NCI-H510A treated with DMSO at 0.1 percent for 48 hours (cell line): ENCODE results near the gene PTPN20.

Source experiments
- DNase-seq: peaks from one replicate; lab custom pipeline; 2025; lab: John Stamatoyannopoulos, UW

PTPN20 gene

DNA sequence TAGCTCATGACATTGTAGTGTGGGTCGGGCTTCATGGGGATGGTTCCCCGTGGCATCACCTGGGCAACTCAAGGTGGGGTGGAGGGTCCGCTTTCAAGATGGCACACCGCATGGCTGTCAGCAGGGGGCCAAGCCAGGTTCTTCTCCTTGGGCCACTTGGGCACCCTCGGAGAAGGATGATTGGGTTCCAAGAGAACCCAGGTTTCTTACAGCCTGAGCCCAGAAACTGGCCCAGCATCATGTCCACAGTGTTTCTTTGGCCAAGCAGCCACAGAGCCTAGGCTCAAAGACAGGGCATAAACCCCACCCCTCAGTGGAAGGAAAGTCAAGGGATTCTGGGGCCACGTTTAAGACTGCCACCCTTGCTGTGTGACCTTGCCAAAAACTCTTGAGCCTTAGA is 110.6 kb downstream of the PTPN20 start:
- DNase-seq: no peak

DNA sequence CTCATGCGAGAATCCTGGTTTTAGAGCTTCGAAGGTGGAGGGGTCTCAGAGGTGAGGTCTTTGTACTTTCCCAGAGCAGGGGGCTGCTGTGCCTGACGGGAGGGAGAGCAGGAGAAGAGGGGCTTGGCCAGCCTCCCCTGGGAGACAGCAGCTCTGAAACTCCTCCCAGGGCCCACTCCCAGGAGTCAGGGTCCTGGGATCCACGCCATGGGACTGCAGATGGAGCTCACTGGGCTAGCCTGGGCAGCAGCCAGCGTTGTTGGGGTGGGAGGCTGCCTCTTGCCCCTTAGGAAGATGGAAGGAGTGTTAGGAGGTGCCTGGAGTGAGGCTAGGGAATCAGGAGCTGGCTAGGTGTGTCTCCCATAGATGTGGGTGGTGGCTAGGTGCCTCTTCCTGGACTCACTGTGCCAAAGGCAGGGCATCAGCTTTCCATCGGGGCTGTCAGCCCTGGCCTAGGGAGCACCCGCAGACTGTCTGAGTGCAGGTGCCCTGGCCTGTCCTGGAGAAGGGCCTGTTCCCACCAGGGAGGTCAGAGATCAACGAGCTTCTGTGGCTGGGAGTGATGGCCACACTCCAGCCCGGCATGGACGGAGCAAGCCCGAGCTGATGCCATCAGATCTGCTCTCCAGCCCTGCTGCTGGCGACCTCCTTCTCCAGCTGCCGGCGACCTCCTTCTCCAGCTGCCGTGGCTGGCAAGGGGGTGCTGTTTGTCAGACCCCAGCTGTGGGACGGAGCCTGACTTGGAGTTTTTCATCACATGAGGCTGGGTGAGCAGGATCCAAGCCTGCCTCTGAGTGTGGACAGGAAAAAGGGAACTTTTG is 111.3 kb downstream of the PTPN20 start:
- no peak for DNase-seq

GRCh38 chr10:47023237-47024045 is 112.2 kb downstream of the PTPN20 start:
- no peak for DNase-seq

DNA sequence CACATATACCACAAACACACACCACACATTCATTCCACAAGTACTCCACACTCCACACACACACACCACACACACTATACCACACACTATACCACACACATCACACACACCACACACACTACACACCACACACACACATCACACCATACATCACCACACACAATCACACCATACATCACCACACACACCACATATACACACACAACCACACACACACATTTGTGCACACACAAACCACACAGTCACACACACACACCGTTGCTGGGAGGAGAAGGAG is 112.8 kb downstream of the PTPN20 start:
- no peak for DNase-seq

DNA sequence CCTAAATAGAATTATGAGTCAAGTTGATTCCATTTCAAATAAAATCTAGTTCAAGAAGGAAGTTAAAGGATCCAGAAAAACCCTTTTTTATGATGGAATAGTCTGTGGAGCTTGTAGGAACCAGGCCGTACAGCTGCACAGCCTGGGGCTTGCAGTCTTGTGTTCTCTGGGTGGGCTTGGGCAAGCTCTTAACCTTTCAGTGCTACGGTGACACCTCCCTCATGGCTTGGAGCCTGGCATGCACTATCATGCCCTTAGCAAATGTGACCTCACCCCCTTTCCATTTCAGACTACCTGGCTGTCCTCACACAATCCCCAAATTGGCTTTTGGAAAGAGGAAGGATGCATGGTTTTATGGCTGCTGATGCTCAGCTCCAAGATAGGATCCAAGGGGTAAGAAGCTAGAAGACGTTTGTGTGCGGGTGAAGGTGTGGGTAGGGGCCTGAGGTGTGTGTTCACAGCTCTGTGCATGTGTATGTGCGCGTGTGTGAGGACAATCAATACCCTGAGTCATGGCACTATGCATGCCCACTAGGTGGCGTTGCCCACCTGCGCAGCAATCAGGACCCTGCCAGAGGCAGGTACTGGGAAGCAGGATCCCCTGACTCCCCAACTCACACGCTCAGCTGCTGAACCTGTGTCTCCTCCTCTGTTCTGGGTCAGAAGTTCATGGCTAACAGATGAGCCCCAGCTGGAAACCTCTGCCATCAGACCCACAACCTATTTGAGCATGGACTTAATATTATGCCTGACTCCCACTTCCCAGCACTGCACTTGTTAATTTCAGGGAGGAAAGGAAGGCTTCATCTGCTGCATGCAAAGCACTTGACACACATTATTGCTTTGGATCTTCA is 113.4 kb downstream of the PTPN20 start:
- DNase-seq: peak; percentile 43

DNA sequence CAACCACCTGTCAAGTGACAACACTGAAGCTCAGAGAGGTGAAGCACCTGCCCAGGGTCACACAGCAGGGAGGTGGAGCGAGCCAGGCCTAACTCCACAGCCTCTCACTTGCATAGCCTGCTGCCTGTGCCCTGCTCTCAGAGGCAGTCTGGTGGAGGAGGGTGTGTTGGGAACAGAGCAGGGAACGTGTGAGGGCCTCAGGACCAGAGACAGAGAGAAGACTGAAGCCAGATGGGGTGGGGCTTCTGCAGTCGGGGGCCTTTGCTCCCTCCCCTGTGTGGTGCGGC is 114.0 kb downstream of the PTPN20 start:
- no peak for DNase-seq

- DNase-seq: no peak
Observed at GRCh38 chr10:47025540-47026300, 114.5 kb downstream of the PTPN20 start.

DNA sequence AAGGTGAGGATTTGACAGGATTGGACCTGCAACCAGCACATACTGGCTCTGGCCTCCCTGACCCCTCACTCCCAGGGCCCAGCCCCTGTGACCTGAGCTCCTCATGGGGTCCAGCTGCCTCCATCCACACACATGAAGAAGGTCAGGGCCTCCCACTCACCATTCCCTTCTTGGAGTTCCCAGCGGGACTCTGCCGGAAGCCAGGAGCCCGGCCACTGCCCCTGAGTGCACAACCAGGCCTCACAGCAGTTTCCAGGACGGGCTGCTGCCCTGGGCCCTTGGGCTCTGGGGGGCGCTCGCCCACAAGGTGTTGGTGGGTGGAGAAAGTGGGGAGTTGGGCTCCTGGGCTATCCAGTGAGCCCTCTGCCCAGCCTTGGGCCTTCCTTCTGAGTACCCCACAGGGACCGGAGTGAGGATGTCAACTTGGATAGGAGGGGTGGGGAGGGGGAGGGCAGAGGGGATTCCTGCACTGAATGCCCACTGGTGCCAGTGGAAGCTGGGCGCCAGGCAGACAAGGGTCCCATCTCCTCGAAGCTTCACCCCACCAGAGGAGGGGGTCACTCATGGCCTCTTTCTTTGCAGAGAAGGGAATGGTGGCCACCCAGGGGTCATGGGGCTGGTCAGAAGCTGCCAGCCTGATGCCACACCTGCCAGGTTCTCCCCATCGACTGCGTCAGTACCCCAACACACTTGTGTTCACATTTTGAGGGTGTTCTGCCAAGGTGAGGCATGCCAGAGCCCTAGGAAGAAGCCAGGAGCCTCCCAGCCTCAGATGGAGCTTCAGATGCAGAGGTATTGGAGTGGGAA is 115.3 kb downstream of the PTPN20 start:
- DNase-seq: no peak

- DNase-seq: no peak
Observed at GRCh38 chr10:47027108-47027783, 116.0 kb downstream of the PTPN20 start.

DNA sequence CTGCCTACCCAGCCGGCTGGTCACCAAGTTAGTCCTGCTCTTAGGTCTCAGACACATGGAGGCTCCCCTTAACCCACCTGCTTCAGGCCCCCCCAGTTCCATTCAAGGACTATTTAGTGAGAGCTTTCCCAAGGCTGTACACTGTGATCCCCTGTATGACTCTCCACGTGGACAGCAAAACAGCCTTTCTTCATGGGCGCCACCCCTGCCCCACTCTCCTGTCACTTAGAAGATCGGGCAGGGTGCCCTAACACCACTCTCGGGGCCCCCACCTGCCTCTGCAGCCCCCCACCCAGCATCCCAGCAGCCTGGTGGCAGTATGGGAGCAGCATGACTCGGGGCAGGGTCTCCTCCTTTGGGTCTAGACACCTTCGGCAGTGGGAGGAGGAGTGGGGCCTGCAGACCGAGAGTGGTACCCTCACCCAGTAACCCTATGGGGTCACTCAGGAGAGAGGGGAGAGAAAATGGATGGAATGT is 116.6 kb downstream of the PTPN20 start:
- DNase-seq: no peak

DNA sequence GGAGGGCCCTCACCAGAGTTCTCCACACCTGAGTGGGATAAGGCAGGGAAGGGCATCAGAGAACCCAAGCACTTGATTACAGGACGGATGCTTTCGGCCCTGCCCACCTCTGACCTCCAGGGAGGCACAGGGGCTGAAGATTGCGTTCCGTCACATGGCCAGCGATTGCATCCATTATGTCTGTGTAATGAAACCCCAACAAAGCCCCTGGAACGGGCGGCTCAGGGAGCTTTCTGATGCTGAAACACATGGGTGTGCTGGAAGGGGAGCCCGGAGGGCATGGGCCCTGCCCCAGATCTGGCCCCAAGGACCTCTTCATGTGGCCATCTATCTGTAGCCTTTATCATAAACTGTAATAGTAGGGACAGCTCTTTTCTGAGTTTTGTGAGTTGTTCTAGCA is 117.2 kb downstream of the PTPN20 start:
- no peak for DNase-seq

DNA sequence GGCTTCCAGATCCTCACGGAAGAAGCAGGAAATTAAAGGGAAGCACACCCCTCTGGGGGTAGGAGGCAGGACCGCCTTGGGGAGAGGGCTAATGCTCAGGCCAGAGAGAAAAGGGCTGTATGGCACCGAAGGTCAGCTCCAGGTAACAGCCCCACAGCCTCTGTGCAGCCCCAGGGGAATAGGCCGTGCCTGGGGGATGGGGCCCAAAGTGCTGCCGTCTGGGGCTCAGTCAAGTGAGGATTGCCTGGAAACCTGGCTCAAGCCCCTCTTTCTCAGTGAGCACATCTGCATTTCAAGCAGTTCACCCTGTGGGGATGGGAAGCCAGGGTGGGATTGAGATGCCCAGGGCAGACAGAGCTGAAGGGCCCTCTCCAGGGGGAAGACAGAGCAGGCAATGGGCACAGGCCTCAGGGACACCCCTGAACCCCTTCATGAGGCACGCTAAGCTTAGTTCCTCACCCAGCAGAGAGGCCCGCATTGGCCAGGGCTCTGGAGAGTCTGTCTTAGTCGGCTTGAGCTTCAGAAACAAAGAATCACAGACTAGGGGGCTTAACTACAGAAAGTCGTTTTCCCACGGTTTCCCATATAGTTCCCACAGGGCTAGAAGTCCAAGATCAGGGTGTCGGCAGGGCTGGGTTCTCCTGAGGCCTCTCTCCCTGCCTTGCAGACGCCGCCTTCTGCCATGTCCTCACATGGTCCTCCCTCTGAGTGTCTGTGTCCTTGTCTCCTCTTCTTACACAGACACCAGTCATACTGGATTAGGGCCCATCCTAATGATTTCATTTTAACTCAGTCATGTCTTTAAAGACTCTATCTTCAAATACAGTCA is 118.2 kb downstream of the PTPN20 start:
- no peak for DNase-seq

DNA sequence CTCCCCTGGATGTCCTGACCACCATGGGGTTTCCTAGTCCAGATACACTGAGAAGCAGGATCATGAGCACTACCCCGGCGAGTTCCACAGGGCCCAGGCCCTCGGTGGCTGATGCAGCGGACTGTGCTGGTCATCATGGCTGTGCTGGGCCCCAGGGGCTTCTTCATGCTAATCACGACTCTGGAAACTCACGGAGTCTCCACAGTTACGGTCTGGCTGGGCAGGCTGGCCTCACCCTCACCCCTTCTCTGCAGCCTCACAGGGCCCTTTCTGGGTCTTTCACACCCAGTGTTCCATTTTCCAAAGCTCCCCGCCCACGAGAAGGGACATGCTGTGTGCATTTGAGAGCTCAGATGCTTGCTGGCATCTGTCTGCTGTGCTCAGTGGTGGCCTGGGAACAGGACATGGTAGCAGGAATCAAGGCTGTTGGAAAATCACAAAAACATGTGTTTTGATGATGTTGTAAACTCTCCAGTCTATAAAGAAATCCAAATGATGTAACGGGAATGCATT is 119.0 kb downstream of the PTPN20 start:
- no peak for DNase-seq

DNA sequence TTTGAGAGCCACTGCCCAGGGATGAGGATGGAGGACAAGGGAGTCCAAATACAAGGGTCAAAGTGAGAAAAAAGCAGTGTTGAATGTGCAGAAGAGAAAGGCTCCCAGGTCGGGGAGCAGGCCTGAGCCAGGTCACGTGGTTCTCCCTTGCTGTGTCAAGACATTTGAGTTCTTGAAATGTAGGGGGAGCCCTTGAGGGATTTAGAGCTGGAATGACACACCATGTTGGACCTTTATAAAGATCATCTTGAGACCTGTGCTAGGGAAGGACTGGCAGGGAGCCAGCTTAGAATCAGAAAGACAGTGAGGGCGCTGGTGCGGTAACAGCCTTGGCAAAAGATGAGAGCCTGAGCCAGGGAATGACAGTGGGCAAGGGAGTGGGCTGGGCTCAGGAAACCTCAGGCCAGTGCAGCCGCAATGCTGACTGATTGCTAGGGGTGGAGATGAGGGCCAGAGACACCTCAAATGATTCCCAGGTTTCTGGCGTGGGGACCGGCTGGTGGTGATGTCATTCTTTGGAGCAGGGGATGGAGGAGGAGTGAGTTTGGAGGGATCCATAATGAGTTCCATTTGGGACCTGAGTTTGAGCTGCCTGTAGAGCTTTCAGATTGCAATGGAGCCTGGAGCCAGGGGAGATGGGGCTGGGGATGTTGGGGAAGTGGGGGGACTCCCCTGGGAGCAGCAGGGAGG is 120.1 kb downstream of the PTPN20 start:
- no peak for DNase-seq

DNA sequence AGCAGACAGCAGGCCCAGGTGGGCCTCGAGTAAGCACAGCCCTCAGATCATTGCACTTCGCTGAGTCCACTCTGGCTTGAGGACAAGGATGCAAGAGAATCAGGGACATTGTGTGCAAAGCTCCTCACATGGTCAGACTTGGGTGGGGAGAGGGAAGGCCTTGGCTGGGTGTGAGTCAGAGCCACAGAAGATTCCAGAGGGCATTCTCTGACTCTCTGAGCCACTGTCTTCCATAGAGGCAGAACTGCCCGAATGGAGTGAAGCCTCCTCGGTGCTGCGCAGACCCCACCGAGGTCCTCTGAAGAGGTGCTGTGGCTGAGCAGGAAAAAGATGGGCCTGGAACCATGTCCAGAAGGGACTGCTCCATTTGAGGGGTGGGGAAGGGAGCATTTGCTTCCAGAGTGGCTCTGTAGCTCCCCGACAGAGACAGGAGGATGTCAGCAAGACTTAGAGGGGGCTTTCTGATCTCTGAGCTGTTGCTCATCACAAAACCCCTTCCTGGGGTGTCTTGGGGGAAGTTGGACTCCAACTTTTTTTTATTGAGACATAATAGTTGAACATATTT is 120.8 kb downstream of the PTPN20 start:
- no peak for DNase-seq

- DNase-seq: no peak
Observed at GRCh38 chr10:47033081-47033480, 121.9 kb downstream of the PTPN20 start.

GRCh38 chr10:47033541-47034270 is 122.5 kb downstream of the PTPN20 start:
- no peak for DNase-seq
